Esophagus (tissue), 2 donors: ENCODE measurements around the gene B4GALNT4. TPM values are rescaled to one million over a fixed set of nuclear protein-coding genes. Genes with fewer than 3 reads are reported as not detected.
A peak's percentile ranks its signal among the peaks of the same experiment; 100 is the strongest.
"Not testable (repeated sequence)": the region's sequence is repeated elsewhere in the genome, so short reads cannot be mapped to it uniquely, and the experiment has no call there.

Source experiments
- H3K27ac ChIP-seq, 2 donors: one replicate each; pipeline ENCODE4 v1.5.1; 2013; ENCODE audit warnings: low read depth in 2 of 2, mild to moderate bottlenecking in 2 of 2, inconsistent platforms in 1 of 2, low read length in 1 of 2, moderate library complexity in 1 of 2
- H3K27me3 ChIP-seq, 2 donors: one replicate each; pipeline ENCODE4 v1.6.1; 2013; ENCODE audit warnings: low read length in 2 of 2, control low read depth in 1 of 2, mild to moderate bottlenecking in 1 of 2; ENCODE audit not compliant: insufficient read depth in 2 of 2, control insufficient read depth in 1 of 2
- H3K36me3 ChIP-seq, 2 donors: one replicate each; pipeline ENCODE4 v1.6.1; 2013; ENCODE audit warnings: low read length in 1 of 2; ENCODE audit not compliant: control insufficient read depth in 2 of 2, insufficient read depth in 2 of 2
- H3K4me1 ChIP-seq, 2 donors: one replicate each; pipeline ENCODE4 v1.6.1; 2013; ENCODE audit warnings: low read length in 1 of 2; ENCODE audit not compliant: control insufficient read depth in 2 of 2, insufficient read depth in 2 of 2
- H3K4me3 ChIP-seq, 2 donors: one replicate each; pipeline ENCODE4 v1.5.1; 2013; ENCODE audit warnings: low read length in 2 of 2, mild to moderate bottlenecking in 2 of 2, low read depth in 1 of 2, moderate library complexity in 1 of 2
- H3K9me3 ChIP-seq, 2 donors: one replicate each; pipeline ENCODE4 v1.6.1; 2013; ENCODE audit warnings: mild to moderate bottlenecking in 2 of 2, low read depth in 1 of 2, low read length in 1 of 2, moderate library complexity in 1 of 2; ENCODE audit not compliant: control insufficient read depth in 2 of 2, insufficient read depth in 1 of 2
- WGBS, 2 donors: extraction: QIAGEN DNeasy Blood & Tissue Kit; methylation state at CpG; one replicate each; pipeline ENCODE4 v1.1.7; 2013; 5-methylcytosine and 5-hydroxymethylcytosine counted together
- polyA plus RNA-seq, 2 donors: library from polyadenylated mRNA; stranded (reverse); fragments of 200-250 nt; gene quantifications; one replicate each; pipeline ENCODE4 v1.2.3, GENCODE V29; 2013
- donor health status: healthy with polysubstance abuse.
- donor health status: Bipolar disorder and iron deficiency.

Gene B4GALNT4
- polyA plus RNA-seq, 2 donors, result 5.0 to 5.2 TPM

DNA sequence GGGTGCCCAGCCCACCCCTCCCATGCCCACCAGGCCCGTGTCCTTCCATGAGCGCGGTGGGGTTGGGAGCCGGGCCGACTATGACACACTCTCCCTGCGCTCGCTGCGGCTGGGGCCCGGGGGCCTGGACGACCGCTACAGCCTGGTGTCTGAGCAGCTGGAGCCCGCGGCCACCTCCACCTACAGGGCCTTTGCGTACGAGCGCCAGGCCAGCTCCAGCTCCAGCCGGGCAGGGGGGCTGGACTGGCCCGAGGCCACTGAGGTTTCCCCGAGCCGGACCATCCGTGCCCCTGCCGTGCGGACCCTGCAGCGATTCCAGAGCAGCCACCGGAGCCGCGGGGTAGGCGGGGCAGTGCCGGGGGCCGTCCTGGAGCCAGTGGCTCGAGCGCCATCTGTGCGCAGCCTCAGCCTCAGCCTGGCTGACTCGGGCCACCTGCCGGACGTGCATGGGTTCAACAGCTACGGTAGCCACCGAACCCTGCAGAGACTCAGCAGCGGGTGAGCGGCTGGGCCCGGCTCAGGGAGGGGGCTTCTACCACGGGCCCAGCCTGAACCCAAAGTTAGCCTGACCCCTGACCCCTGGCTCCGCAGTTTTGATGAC, 27.7 kb downstream of the B4GALNT4 start:
- H3K4me3 ChIP-seq, result peak overlapping the region in 1 of 2 donors; percentile 89
- H3K4me1 ChIP-seq, result peaks cover 0 to 15% of the 10 kb centered on the region in 2 donors
- H3K36me3 ChIP-seq, result peaks cover 0 to 31% of the 10 kb centered on the region in 2 donors
- H3K27me3 ChIP-seq, result no peaks in the 10 kb centered on the region
- H3K27ac ChIP-seq, result peak overlapping the region in 1 of 2 donors; percentile 98
- WGBS, 2 donors, result 55 to 60% methylated on average over 42 to 43 of the region's 43 CpGs
- H3K9me3 ChIP-seq, result no peaks in the 10 kb centered on the region

DNA sequence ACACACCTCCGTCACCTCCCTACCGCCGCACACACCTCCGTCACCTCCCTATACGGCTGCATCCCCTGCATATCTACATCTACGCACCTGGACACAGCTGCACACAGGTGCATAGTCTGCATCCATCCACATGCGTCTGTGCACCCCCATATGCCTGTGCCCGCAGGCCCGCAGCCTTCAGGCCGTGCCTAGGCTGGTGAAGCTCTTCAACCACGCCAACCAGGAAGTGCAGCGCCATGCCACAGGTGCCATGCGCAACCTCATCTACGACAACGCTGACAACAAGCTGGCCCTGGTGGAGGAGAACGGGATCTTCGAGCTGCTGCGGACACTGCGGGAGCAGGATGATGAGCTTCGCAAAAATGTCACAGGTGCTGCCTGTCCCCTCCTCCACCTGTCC, 29.5 kb downstream of the B4GALNT4 start:
- 87 to 88% methylated on average over 20 of the region's 20 CpGs for WGBS, 2 donors
- H3K27ac ChIP-seq, result no peak overlapping the region
- no peaks in the 10 kb centered on the region for H3K27me3 ChIP-seq
- no peaks in the 10 kb centered on the region for H3K9me3 ChIP-seq
- peaks cover 0 to 15% of the 10 kb centered on the region in 2 donors for H3K4me1 ChIP-seq
- peaks cover 0 to 38% of the 10 kb centered on the region in 2 donors for H3K36me3 ChIP-seq
- H3K4me3 ChIP-seq, result no peak overlapping the region

DNA sequence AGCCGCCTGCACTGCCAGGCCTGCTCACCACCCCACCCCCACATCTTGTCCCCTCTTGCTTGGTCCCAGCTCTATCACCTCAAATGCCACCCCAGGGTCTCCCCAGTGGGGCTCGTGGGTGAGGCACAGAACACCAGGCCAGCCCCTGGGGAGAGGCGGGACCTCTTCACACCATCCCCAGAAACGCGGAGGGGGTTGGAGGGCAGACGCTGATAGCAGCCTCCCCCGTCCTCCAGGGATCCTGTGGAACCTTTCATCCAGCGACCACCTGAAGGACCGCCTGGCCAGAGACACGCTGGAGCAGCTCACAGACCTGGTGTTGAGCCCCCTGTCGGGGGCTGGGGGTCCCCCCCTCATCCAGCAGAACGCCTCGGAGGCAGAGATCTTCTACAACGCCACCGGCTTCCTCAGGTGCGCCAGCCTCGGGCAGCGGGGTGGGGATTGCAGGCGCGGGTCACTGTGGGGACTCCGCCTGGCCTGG, 30.5 kb downstream of the B4GALNT4 start:
- Histone ChIP-seq H3K4me1 (peaks cover 0 to 15% of the 10 kb centered on the region in 2 donors), H3K36me3 (peaks cover 0 to 47% of the 10 kb centered on the region in 2 donors), H3K27me3 (no peaks in the 10 kb centered on the region), H3K27ac (no peak overlapping the region), H3K9me3 (no peaks in the 10 kb centered on the region), H3K4me3 (no peak overlapping the region)
- 61 to 90% methylated on average over 21 of the region's 21 CpGs for WGBS, 2 donors

DNA sequence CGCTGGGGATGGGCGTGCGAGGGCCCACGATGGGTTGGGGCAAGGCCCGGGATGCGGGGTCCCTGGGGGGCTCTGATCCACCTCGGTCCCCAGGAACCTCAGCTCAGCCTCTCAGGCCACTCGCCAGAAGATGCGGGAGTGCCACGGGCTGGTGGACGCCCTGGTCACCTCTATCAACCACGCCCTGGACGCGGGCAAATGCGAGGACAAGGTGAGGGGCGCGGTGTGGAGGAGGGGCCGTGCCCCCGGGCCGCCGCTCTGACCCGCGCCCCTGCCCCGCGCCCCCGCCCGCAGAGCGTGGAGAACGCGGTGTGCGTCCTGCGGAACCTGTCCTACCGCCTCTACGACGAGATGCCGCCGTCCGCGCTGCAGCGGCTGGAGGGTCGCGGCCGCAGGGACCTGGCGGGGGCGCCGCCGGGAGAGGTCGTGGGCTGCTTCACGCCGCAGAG, 31.0 kb downstream of the B4GALNT4 start:
- Histone ChIP-seq H3K4me1 (peaks cover 0 to 15% of the 10 kb centered on the region in 2 donors), H3K9me3 (no peaks in the 10 kb centered on the region), H3K4me3 (no peak overlapping the region), H3K27ac (no peak overlapping the region), H3K27me3 (no peaks in the 10 kb centered on the region), H3K36me3 (peaks cover 0 to 50% of the 10 kb centered on the region in 2 donors)
- 64 to 89% methylated on average over 47 to 50 of the region's 50 CpGs for WGBS, 2 donors

DNA sequence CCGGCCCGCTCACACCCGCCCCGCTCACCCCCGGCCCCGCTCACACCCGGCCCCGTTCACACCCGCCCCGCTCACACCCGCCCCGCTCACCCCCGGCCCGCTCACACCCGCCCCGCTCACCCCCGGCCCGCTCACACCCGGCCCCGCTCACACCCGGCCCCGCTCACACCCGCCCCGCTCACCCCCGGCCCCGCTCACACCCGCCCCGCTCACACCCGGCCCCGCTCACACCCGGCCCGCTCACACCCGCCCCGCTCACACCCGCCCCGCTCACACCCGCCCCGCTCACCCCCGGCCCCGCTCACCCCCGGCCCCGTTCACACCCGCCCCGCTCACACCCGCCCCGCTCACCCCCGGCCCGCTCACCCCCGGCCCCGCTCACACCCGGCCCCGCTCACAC, 31.9 kb downstream of the B4GALNT4 start:
- peaks cover 0 to 15% of the 10 kb centered on the region in 2 donors for H3K4me1 ChIP-seq
- not testable (repeated sequence) for H3K27ac ChIP-seq, H3K27me3 ChIP-seq, H3K9me3 ChIP-seq, H3K4me3 ChIP-seq
- 96% methylated on average over 46 of the region's 52 CpGs; no CpG with 5 or more reads in 1 of the 2 donors for WGBS, 2 donors
- H3K36me3 ChIP-seq, result peaks cover 0 to 47% of the 10 kb centered on the region in 2 donors

DNA sequence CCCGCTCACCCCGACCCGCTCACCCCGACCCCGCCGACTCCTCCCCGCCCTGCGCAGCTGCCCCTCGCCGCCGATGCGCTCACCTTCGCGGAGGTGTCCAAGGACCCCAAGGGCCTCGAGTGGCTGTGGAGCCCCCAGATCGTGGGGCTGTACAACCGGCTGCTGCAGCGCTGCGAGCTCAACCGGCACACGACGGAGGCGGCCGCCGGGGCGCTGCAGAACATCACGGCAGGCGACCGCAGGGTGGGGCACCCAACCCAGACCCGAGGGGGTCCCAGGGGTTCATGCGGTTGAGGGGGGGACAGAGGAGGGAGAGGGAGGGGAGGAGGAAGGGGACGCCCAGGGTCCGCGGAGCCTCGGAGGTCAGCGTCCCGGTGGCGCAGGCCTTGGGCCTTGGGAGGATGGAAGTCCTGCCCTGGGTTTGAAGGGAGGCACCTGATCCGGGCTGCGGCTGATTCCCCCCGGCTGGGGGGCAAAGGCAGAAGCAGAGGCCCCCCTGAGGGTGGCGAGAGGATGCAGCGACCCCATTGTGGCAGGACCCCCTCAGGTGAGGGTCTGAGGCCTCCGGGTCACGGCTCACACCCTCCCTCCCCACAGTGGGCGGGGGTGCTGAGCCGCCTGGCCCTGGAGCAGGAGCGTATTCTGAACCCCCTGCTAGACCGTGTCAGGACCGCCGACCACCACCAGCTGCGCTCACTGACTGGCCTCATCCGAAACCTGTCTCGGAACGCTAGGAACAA, 33.9 kb downstream of the B4GALNT4 start:
- Histone ChIP-seq H3K27me3 (no peaks in the 10 kb centered on the region), H3K27ac (no peak overlapping the region), H3K9me3 (no peaks in the 10 kb centered on the region), H3K4me1 (peaks cover 0 to 17% of the 10 kb centered on the region in 2 donors), H3K4me3 (no peak overlapping the region), H3K36me3 (peaks cover 0 to 35% of the 10 kb centered on the region in 2 donors)
- 76 to 89% methylated on average over 47 to 55 of the region's 55 CpGs for WGBS, 2 donors

DNA sequence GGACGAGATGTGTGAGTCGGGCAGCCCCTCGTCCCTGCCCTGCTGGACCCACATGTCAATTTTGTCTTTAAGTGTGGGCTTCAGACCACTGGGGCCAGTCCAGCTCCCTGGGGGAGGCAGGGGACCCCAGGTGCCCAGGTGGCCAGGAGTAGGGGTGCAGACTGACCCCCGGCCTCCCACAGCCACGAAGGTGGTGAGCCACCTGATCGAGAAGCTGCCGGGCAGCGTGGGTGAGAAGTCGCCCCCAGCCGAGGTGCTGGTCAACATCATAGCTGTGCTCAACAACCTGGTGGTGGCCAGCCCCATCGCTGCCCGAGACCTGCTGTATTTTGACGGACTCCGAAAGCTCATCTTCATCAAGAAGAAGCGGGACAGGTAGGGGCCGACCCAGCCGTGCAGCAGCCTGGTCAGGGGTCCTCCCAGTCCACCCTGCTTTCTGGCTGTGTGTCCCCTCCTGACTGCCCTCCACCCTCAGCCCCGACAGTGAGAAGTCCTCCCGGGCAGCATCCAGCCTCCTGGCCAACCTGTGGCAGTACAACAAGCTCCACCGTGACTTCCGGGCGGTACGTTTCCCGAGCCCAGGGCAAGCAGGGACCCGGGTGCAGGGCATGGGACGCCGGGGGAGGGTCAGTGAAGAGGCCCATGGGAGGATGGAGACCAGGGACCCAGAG, 34.6 kb downstream of the B4GALNT4 start:
- peaks cover 0 to 17% of the 10 kb centered on the region in 2 donors for H3K4me1 ChIP-seq
- H3K27me3 ChIP-seq, result no peaks in the 10 kb centered on the region
- H3K27ac ChIP-seq, result no peak overlapping the region
- H3K36me3 ChIP-seq, result peaks cover 0 to 34% of the 10 kb centered on the region in 2 donors
- no peaks in the 10 kb centered on the region for H3K9me3 ChIP-seq
- no peak overlapping the region for H3K4me3 ChIP-seq
- WGBS, 2 donors, result 87 to 88% methylated on average over 27 of the region's 27 CpGs

DNA sequence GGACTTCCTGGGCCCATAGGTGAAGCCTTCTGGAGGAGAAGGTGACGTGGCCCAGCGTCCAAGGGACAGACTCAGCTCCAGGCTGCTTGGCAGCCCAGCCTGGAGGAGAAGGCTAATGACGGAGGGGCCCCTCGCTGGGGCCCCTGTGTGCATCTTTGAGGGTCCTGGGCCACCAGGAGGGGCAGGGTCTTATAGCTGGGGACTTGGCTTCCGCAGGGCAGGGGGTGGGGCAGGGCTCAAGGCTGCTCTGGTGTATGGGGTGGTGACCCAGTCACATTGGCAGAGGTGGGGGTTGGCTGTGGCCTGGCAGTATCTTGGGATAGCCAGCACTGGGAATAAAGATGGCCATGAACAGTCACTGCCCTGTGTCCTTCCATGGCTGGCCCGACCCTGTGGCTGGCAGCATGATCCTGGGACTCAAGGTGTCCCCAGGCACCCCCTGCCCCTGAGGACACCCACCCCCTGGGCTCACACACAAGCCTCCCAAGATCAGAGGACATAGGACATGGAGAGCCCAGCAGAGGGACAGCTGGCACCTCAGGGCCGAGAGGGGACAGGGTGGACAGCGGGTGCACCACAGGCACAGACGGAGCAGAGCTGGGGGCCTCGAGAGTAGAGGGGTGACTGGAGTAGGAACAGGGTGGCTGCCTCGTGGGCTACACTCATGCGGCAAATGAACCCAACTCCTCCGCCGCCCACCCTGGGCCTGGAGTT, 35.4 kb downstream of the B4GALNT4 start:
- Histone ChIP-seq H3K27ac (peak overlapping the region in 1 of 2 donors; percentile 39), H3K4me1 (peaks cover 0 to 17% of the 10 kb centered on the region in 2 donors), H3K27me3 (no peaks in the 10 kb centered on the region), H3K9me3 (no peaks in the 10 kb centered on the region), H3K4me3 (no peak overlapping the region), H3K36me3 (peaks cover 0 to 30% of the 10 kb centered on the region in 2 donors)
- 87 to 89% methylated on average over 14 of the region's 14 CpGs for WGBS, 2 donors
